CD8-positive, alpha-beta memory T cell (primary cell): Measurements from ENCODE around the gene ARL2. TPM values are rescaled to one million over a fixed set of nuclear protein-coding genes. Genes with fewer than 3 reads are reported as not detected.

Experiments used
- CTCF ChIA-PET: fragments of 350-600 bp; sonication (Branson Sonifier 250); formaldehyde crosslinking; loops from one replicate; lab custom pipeline; 2021; ENCODE audit warnings: antibody characterized with exemption; lab: Charles Lee
- POLR2A ChIA-PET: fragments of 350-600 bp; sonication (Branson Sonifier 250); formaldehyde crosslinking; loops from one replicate; lab custom pipeline; 2021; ENCODE audit warnings: antibody characterized with exemption; lab: Charles Lee
- DNase-seq, 5 donors: peaks; one replicate each; pipeline versions ENCODE4 v3.0.0 to v3.0.0-alpha.2; 2020 to 2022; ENCODE audit warnings: mixed read lengths in 1 of 5
- H3K27ac ChIP-seq: one replicate; pipeline ENCODE4 v1.7.0; 2013; ENCODE audit warnings: low read depth, mild to moderate bottlenecking, low read length, moderate library complexity
- H3K27me3 ChIP-seq: 2 replicates; pipeline ENCODE4 v1.7.0; 2013; ENCODE audit warnings: low read length, mild to moderate bottlenecking; ENCODE audit not compliant: insufficient read depth, poor library complexity, severe bottlenecking
- H3K36me3 ChIP-seq: 2 replicates; pipeline ENCODE4 v1.7.0; 2013; ENCODE audit warnings: mild to moderate bottlenecking, low read length, moderate library complexity; ENCODE audit not compliant: insufficient read depth
- H3K4me1 ChIP-seq: 2 replicates; pipeline ENCODE4 v1.7.0; 2013; ENCODE audit warnings: mild to moderate bottlenecking, low read length, moderate library complexity; ENCODE audit not compliant: insufficient read depth
- H3K4me3 ChIP-seq: 2 replicates; pipeline ENCODE4 v1.7.0; 2013; ENCODE audit warnings: mild to moderate bottlenecking, low read length
- H3K9me3 ChIP-seq: 2 replicates; pipeline ENCODE4 v1.7.0; 2013; ENCODE audit warnings: mild to moderate bottlenecking, low read length
- H3K27ac Mint-ChIP-seq, 8 donors: one replicate each; pipeline ENCODE4 v1.8.0; 2020 to 2021; ENCODE audit warnings: mixed read lengths in 8 of 8, mild to moderate bottlenecking in 6 of 8, inconsistent platforms in 3 of 8, moderate library complexity in 3 of 8
- H3K27me3 Mint-ChIP-seq, 2 donors: one replicate each; pipeline ENCODE4 v1.8.0; 2020 to 2021; ENCODE audit warnings: mixed read lengths in 2 of 2, mild to moderate bottlenecking in 1 of 2, moderate library complexity in 1 of 2
- H3K36me3 Mint-ChIP-seq, 3 donors: one replicate each; pipeline ENCODE4 v1.8.0; 2020 to 2021; ENCODE audit warnings: mixed read lengths in 3 of 3, inconsistent platforms in 1 of 3, mild to moderate bottlenecking in 1 of 3
- H3K4me1 Mint-ChIP-seq, 3 donors: one replicate each; pipeline ENCODE4 v1.8.0; 2020 to 2021; ENCODE audit warnings: mixed read lengths in 3 of 3, inconsistent platforms in 1 of 3, mild to moderate bottlenecking in 1 of 3
- H3K4me3 Mint-ChIP-seq, 7 donors: one replicate each; pipeline ENCODE4 v1.8.0; 2020 to 2021; ENCODE audit warnings: mixed read lengths in 7 of 7, mild to moderate bottlenecking in 6 of 7, moderate library complexity in 4 of 7, inconsistent platforms in 2 of 7
- H3K9me3 Mint-ChIP-seq, 5 donors: one replicate each; pipeline ENCODE4 v1.8.0; 2020 to 2022; ENCODE audit warnings: mixed read lengths in 5 of 5, mild to moderate bottlenecking in 3 of 5, moderate library complexity in 2 of 5, inconsistent platforms in 1 of 5
- polyA plus RNA-seq: library from polyadenylated mRNA; unstranded; fragments of 300-500 nt; fragmentation: Illumina TruSeq; gene quantifications from one replicate; pipeline ENCODE4 v1.2.3, GENCODE V29; 2021
- total RNA-seq, 2 experiments: library from RNA; stranded (reverse); gene quantifications; one replicate each; pipeline ENCODE4 v1.2.3, GENCODE V29; 2021

ARL2 gene
- total and polyA plus RNA-seq, 3 experiments from 2014 or later: 99.7 to 125 (median 125) TPM

DNA sequence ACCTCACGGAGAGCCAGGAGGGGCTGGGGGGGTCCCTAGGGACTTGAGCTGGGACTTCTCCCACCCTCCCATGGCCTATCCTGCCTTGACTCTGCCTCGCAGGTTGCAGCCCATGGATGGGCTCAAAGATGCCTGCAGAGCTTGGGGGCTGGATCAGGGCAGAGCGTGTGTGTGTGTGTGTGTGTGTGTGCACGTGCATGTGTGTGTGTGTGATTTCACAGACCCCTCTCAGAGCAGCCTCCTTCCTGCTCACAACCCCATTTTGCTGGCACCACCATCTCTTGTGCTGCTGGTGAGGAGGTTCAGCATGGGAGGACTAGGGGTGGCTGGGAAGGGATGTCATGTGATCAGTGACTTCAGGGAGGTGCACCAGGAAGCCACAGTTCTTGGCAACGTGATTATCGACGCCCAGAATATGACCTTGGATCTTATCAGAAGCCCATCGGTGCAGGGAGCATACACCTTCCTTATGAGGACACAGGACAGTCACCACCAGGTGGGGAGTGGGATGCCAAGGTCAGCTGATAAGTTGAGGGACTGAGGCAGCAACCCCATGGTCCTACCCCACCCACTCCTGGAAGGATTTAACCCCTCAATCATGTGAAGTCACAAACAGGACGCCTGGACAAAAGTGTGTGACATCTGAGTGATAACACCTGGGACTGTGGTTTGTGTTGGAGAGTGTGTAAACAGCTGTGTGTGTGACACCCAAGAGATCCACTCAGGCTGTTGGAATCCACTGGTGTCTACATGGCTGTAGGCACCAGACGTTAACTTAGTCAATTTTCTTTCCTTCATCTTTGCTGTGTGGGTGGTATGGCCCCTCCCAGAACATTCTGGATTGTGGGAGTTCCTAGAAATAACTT lies 46.2 kb downstream of the ARL2 start:
- H3K9me3 ChIP-seq: no peaks in the 10 kb centered on the region
- H3K27me3 ChIP-seq: no peaks in the 10 kb centered on the region
- Mint-ChIP-seq H3K9me3 (no peaks in the 10 kb centered on the region), H3K27ac (no peak overlapping the region), H3K4me3 (no peak overlapping the region), H3K36me3 (no peaks in the 10 kb centered on the region), H3K27me3 (peaks cover 0 to 8% of the 10 kb centered on the region in 2 donors), H3K4me1 (peaks cover 0 to 2% (median 0%) of the 10 kb centered on the region in 3 donors)
- POLR2A ChIA-PET: no interaction called here
- CTCF ChIA-PET: no interaction called here
- DNase-seq: no peak
- no peaks in the 10 kb centered on the region for H3K36me3 ChIP-seq
- H3K4me1 ChIP-seq: no peaks in the 10 kb centered on the region
- no peak overlapping the region for H3K4me3 ChIP-seq
- H3K27ac ChIP-seq: no peak overlapping the region

DNA sequence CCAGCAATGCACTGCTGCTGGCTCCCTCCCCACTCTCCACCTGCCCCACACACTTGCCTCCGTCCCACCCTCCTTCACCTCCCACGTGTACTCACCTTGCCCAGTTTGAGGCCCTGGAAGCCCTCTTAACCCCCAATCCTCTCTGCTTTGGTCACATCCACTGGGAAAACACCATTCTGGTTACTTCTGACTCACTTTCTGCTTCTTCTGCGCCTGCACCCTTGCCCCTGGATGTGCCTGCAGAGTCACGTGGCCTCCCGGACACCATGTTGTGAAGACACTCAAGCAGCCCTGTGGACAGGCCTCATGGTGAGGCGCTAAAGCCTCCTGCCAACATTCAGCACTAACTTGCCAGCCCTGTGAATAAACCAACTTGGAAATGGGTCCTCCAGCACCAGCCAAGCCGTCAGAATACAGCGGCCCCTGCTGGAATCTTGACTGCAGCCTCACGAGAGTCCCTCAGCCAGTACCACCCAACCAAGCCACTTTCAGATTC lies 47.0 kb downstream of the ARL2 start:
- POLR2A ChIA-PET: no interaction called here
- no peak for DNase-seq
- H3K4me3 ChIP-seq: no peak overlapping the region
- H3K4me1 ChIP-seq: no peaks in the 10 kb centered on the region
- no peaks in the 10 kb centered on the region for H3K27me3 ChIP-seq
- H3K27me3 Mint-ChIP-seq: peaks cover 0 to 8% of the 10 kb centered on the region in 2 donors
- no peak overlapping the region for H3K27ac ChIP-seq
- no peak overlapping the region for H3K4me3 Mint-ChIP-seq
- CTCF ChIA-PET: no interaction called here
- H3K36me3 Mint-ChIP-seq: no peaks in the 10 kb centered on the region
- H3K36me3 ChIP-seq: no peaks in the 10 kb centered on the region
- H3K27ac Mint-ChIP-seq: peak overlapping the region in 2 of 8 donors; percentile 55 to 82
- peaks cover 0 to 2% (median 0%) of the 10 kb centered on the region in 3 donors for H3K4me1 Mint-ChIP-seq
- no peaks in the 10 kb centered on the region for H3K9me3 ChIP-seq
- H3K9me3 Mint-ChIP-seq: no peaks in the 10 kb centered on the region

DNA sequence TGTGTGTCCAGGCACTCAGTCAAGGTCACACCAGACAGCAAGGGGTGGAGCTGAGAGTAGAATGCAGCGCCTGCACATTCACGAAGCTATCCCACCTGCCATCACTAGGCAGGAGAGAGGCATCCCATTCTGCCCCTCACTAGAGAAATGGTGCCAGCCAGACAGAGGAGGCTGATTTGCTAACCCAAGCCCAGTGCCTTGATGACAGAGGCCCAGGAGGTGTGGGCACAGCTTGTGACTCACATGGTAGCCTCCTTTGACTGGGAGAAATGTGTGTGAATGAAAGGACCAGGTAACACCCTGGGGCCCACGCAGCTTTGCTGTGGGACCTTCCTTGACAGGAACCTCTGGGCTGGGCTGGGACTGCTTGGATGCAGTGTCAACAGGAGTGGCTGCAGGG lies 49.6 kb downstream of the ARL2 start:
- no peaks in the 10 kb centered on the region for H3K9me3 ChIP-seq
- Mint-ChIP-seq H3K27me3 (peaks cover 0 to 8% of the 10 kb centered on the region in 2 donors), H3K4me3 (no peak overlapping the region), H3K36me3 (no peaks in the 10 kb centered on the region), H3K27ac (no peak overlapping the region), H3K4me1 (peaks cover 0 to 2% (median 0%) of the 10 kb centered on the region in 3 donors), H3K9me3 (no peaks in the 10 kb centered on the region)
- H3K4me1 ChIP-seq: no peaks in the 10 kb centered on the region
- no peaks in the 10 kb centered on the region for H3K27me3 ChIP-seq
- no peak overlapping the region for H3K27ac ChIP-seq
- CTCF ChIA-PET: no interaction called here
- H3K4me3 ChIP-seq: no peak overlapping the region
- no peak for DNase-seq
- POLR2A ChIA-PET: no interaction called here
- no peaks in the 10 kb centered on the region for H3K36me3 ChIP-seq

DNA sequence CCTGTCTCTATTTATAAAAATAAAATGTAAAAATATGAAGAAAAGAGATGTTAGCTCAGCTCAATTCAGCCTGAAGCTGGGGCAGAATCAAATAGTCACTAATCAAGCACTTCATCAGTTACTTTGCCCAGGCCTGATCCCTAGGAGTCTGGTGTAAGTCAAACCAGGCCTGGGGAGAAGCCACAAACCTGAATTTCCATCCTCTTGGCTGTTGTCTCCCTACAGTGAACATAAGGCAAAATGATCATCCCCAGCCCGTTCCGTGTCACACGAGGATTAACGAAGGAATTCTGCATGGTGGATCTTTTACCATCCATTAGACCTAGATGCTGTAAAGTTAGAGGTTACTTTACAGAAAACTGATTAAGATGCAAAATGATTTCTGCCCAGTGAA lies 50.9 kb downstream of the ARL2 start:
- Histone ChIP-seq H3K36me3 (no peaks in the 10 kb centered on the region), H3K4me1 (no peaks in the 10 kb centered on the region), H3K9me3 (no peaks in the 10 kb centered on the region), H3K27ac (no peak overlapping the region), H3K27me3 (no peaks in the 10 kb centered on the region), H3K4me3 (no peak overlapping the region)
- peaks cover 0 to 2% (median 0%) of the 10 kb centered on the region in 3 donors for H3K4me1 Mint-ChIP-seq
- no peak for DNase-seq
- no peak overlapping the region for H3K27ac Mint-ChIP-seq
- H3K27me3 Mint-ChIP-seq: peaks cover 0 to 8% of the 10 kb centered on the region in 2 donors
- no peaks in the 10 kb centered on the region for H3K36me3 Mint-ChIP-seq
- ChIA-PET POLR2A (no interaction called here), CTCF (no interaction called here)
- H3K4me3 Mint-ChIP-seq: no peak overlapping the region
- H3K9me3 Mint-ChIP-seq: no peaks in the 10 kb centered on the region

DNA sequence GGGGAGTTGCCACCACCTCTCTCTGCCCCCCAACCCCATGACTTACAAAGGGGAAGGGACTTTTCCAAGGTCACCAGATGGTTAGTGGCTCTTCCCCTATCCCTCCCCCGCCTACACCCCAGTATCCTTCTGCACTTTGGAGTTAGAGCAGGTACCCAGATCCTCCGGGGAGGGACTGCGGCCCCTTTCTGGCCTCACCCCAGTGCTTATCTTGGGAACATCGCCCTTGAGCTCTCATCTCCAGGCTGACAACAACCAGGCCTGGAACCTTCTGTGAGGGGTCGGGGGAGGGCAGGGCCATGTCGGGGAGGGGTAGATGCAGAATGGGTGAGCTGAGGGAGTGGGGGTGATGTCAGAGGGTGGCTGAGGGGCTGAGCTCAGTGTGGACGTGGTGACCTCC lies 51.9 kb downstream of the ARL2 start:
- no peak overlapping the region for H3K4me3 ChIP-seq
- H3K27me3 ChIP-seq: no peaks in the 10 kb centered on the region
- Mint-ChIP-seq H3K4me3 (no peak overlapping the region), H3K9me3 (no peaks in the 10 kb centered on the region), H3K36me3 (no peaks in the 10 kb centered on the region), H3K4me1 (peaks cover 0 to 2% (median 0%) of the 10 kb centered on the region in 3 donors), H3K27me3 (peaks cover 0 to 8% of the 10 kb centered on the region in 2 donors), H3K27ac (peak overlapping the region in 1 of 8 donors; percentile 26)
- H3K4me1 ChIP-seq: no peaks in the 10 kb centered on the region
- ChIA-PET CTCF (interaction anchor here (0.8 kb wide), 1 partner anchor 36 kb away, joined by 3 read pairs; no protein-coding TSS in a partner anchor), POLR2A (no interaction called here)
- DNase-seq: no peak
- H3K27ac ChIP-seq: no peak overlapping the region
- no peaks in the 10 kb centered on the region for H3K36me3 ChIP-seq
- H3K9me3 ChIP-seq: no peaks in the 10 kb centered on the region

DNA sequence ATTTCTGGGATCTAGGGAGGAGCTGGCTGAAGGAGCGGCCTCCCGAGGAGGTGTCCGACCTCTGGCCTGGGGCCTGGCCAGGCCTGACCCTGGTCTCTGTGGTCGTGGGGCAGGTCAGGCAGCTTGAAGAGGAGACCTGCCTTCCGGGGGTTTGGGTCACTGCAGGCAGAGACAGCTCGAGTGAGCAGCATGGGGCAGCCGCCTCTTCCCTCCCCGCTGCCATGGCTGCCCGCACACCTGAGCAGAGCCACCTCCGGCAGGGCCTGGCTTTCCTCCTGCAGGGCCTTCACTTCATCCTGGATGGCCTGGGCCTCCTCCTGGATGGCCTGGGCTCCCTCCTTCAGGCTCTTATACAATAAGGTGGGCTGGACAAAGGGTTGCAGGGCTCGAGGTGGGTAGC lies 52.4 kb downstream of the ARL2 start:
- H3K4me3 Mint-ChIP-seq: no peak overlapping the region
- CTCF ChIA-PET: interaction anchor here (0.8 kb wide), 1 partner anchor 35 kb away, joined by 3 read pairs; no protein-coding TSS in a partner anchor
- no peaks in the 10 kb centered on the region for H3K36me3 Mint-ChIP-seq
- H3K4me3 ChIP-seq: no peak overlapping the region
- peaks cover 0 to 8% of the 10 kb centered on the region in 2 donors for H3K27me3 Mint-ChIP-seq
- H3K36me3 ChIP-seq: no peaks in the 10 kb centered on the region
- no peaks in the 10 kb centered on the region for H3K4me1 ChIP-seq
- no peak for DNase-seq
- POLR2A ChIA-PET: no interaction called here
- no peaks in the 10 kb centered on the region for H3K27me3 ChIP-seq
- H3K27ac Mint-ChIP-seq: peak overlapping the region in 1 of 8 donors; percentile 60
- no peak overlapping the region for H3K27ac ChIP-seq
- H3K4me1 Mint-ChIP-seq: no peaks in the 10 kb centered on the region
- no peaks in the 10 kb centered on the region for H3K9me3 Mint-ChIP-seq
- H3K9me3 ChIP-seq: no peaks in the 10 kb centered on the region

DNA sequence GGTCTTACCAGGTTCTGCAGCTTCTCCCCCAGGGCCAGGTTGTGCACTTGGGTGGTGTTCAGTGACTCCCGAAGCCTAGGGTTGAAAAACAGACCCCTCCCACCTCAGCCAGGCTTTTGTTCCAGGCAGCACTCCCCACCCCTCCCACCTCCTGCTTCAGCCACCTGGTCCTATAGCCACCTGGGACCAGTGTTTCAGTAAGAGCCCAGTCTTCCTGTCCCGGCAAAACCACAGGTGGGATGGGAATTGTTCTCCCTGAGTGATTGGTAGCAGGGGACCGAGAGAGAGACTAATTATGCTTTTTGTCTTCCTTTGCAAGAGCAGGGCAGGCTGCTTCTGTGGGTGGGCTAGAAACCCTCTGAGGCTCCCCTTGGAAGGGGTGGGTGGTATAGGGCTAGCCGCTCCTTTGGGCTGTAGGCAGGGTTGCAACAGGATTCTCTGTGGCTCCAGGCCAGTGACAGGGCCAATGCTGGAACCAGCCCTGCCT lies 52.9 kb downstream of the ARL2 start:
- no peaks in the 10 kb centered on the region for H3K4me1 ChIP-seq
- no peak overlapping the region for H3K4me3 ChIP-seq
- no peaks in the 10 kb centered on the region for H3K27me3 ChIP-seq
- ChIA-PET CTCF (no interaction called here), POLR2A (no interaction called here)
- Mint-ChIP-seq H3K4me3 (no peak overlapping the region), H3K36me3 (no peaks in the 10 kb centered on the region), H3K27me3 (peaks cover 0 to 8% of the 10 kb centered on the region in 2 donors), H3K27ac (no peak overlapping the region), H3K9me3 (no peaks in the 10 kb centered on the region), H3K4me1 (no peaks in the 10 kb centered on the region)
- no peak overlapping the region for H3K27ac ChIP-seq
- H3K36me3 ChIP-seq: no peaks in the 10 kb centered on the region
- DNase-seq: no peak
- H3K9me3 ChIP-seq: no peaks in the 10 kb centered on the region

DNA sequence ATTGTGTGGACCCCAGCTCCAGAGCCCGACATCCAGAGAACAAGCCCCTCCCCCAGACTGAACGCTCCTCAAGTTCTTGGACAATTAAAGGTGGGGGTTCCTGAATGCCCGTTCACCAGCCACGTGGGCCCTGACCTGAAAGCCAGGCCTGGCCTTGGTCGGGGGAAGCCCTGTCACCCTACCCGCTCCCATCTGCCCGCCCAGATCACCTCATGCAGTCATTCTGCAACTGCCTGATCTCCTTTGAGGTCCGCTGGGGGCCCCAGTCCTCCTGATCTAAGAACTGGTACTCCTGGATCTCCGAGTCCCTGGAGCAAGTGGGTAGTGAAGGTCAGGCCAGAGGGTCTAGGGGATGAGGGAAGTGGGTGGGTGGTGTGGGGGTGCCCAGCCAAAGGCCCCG lies 53.5 kb downstream of the ARL2 start:
- Mint-ChIP-seq H3K36me3 (no peaks in the 10 kb centered on the region), H3K27me3 (peaks cover 0 to 4% of the 10 kb centered on the region in 2 donors), H3K4me1 (no peaks in the 10 kb centered on the region), H3K27ac (no peak overlapping the region), H3K9me3 (no peaks in the 10 kb centered on the region), H3K4me3 (no peak overlapping the region)
- ChIA-PET CTCF (no interaction called here), POLR2A (no interaction called here)
- H3K4me1 ChIP-seq: no peaks in the 10 kb centered on the region
- no peaks in the 10 kb centered on the region for H3K36me3 ChIP-seq
- no peaks in the 10 kb centered on the region for H3K9me3 ChIP-seq
- no peak for DNase-seq
- H3K27me3 ChIP-seq: no peaks in the 10 kb centered on the region
- no peak overlapping the region for H3K27ac ChIP-seq
- H3K4me3 ChIP-seq: no peak overlapping the region
